Liver (tissue), 9 donors: ENCODE measurements around the gene ZCWPW1. TPM values are rescaled to one million over a fixed set of nuclear protein-coding genes. Genes with fewer than 3 reads are reported as not detected.
"Not testable (repeated sequence)": the region's sequence is repeated elsewhere in the genome, so short reads cannot be mapped to it uniquely, and the experiment has no call there.

Experiments used
- DNase-seq: peaks from one replicate; pipeline ENCODE4 v3.0.0-alpha.2; 2017; ENCODE audit warnings: low spot score
- H3K27ac ChIP-seq, 2 donors: one replicate each; pipeline ENCODE4 v1.7.0; 2013; ENCODE audit warnings: inconsistent platforms in 2 of 2, low read length in 2 of 2, control low read depth in 1 of 2, low read depth in 1 of 2, mild to moderate bottlenecking in 1 of 2
- H3K27me3 ChIP-seq, 4 donors: one replicate each; pipeline versions ENCODE4 v1.6.1 to v1.7.0; 2013; ENCODE audit warnings: low read length in 3 of 4, inconsistent platforms in 1 of 4, mild to moderate bottlenecking in 1 of 4, moderate library complexity in 1 of 4; ENCODE audit not compliant: control insufficient read depth in 4 of 4, insufficient read depth in 4 of 4
- H3K36me3 ChIP-seq, 4 donors: one replicate each; pipeline versions ENCODE4 v1.6.1 to v1.7.0; 2013; ENCODE audit warnings: low read length in 3 of 4, mild to moderate bottlenecking in 3 of 4, low read depth in 1 of 4, moderate library complexity in 1 of 4; ENCODE audit not compliant: control insufficient read depth in 4 of 4, insufficient read depth in 3 of 4
- H3K4me1 ChIP-seq, 4 donors: one replicate each; pipeline versions ENCODE4 v1.6.1 to v1.7.0; 2013; ENCODE audit warnings: low read length in 3 of 4, mild to moderate bottlenecking in 3 of 4, moderate library complexity in 1 of 4; ENCODE audit not compliant: control insufficient read depth in 4 of 4, insufficient read depth in 4 of 4
- H3K4me3 ChIP-seq, 3 donors: one replicate each; pipeline versions ENCODE4 v1.6.1 to v1.7.0; 2013; ENCODE audit warnings: low read length in 3 of 3, control low read depth in 1 of 3, low read depth in 1 of 3, mild to moderate bottlenecking in 1 of 3
- H3K9ac ChIP-seq, 2 donors: one replicate each; pipeline ENCODE4 v1.7.0; 2013; ENCODE audit warnings: low read length in 2 of 2, mild to moderate bottlenecking in 2 of 2, moderate library complexity in 2 of 2, control low read depth in 1 of 2, low read depth in 1 of 2
- H3K9me3 ChIP-seq, 4 donors: one replicate each; pipeline versions ENCODE4 v1.6.1 to v1.7.0; 2013; ENCODE audit warnings: low read length in 3 of 4; ENCODE audit not compliant: control insufficient read depth in 4 of 4
- ATF3 ChIP-seq: IDR thresholded peaks from 2 replicates; pipeline ENCODE4 v1.6.1; 2016; ENCODE audit warnings: antibody characterized with exemption
- CTCF ChIP-seq: fragments of 150-350 bp; IDR thresholded peaks from 2 replicates; pipeline ENCODE4 v1.5.1; 2017; ENCODE audit warnings: improper control_type of control experiment, low read depth, low read length; ENCODE audit not compliant: missing input control
- EGR1 ChIP-seq, 2 donors: IDR thresholded peaks; 2 replicates each; pipeline ENCODE4 v1.6.1; 2016 to 2018; ENCODE audit warnings: antibody characterized with exemption in 2 of 2, low read depth in 2 of 2
- FOXA1 ChIP-seq: IDR thresholded peaks from 2 replicates; pipeline ENCODE4 v1.6.1; 2016; ENCODE audit warnings: antibody characterized with exemption
- FOXA2 ChIP-seq: IDR thresholded peaks from 2 replicates; pipeline ENCODE4 v1.6.1; 2016; ENCODE audit warnings: antibody characterized with exemption
- GABPA ChIP-seq, 2 donors: IDR thresholded peaks in 1 of 2; conservative IDR thresholded peaks in 1 of 2; 2 replicates each; pipeline ENCODE4 v1.6.1; 2016; ENCODE audit warnings: antibody characterized with exemption in 2 of 2, mild to moderate bottlenecking in 1 of 2, moderate library complexity in 1 of 2
- HNF4G ChIP-seq: IDR thresholded peaks from 2 replicates; pipeline ENCODE4 v1.6.1; 2016; ENCODE audit warnings: antibody characterized with exemption
- JUND ChIP-seq, 2 donors: IDR thresholded peaks; 2 replicates each; pipeline ENCODE4 v1.6.1; 2016; ENCODE audit warnings: antibody characterized with exemption in 2 of 2
- NR2F2 ChIP-seq: IDR thresholded peaks from 2 replicates; pipeline ENCODE4 v1.6.1; 2016; ENCODE audit warnings: antibody characterized with exemption
- RAD21 ChIP-seq, 2 donors: IDR thresholded peaks; 2 replicates each; pipeline ENCODE4 v1.6.1; 2016; ENCODE audit warnings: antibody characterized with exemption in 2 of 2, mild to moderate bottlenecking in 2 of 2
- RXRA ChIP-seq, 2 donors: IDR thresholded peaks; 2 replicates each; pipeline ENCODE4 v1.6.1; 2017 to 2018; ENCODE audit warnings: antibody characterized with exemption in 2 of 2, mild to moderate bottlenecking in 1 of 2
- SP1 ChIP-seq: IDR thresholded peaks from 2 replicates; pipeline ENCODE4 v1.6.1; 2018; ENCODE audit warnings: antibody characterized with exemption, mild to moderate bottlenecking
- TAF1 ChIP-seq: conservative IDR thresholded peaks from 2 replicates; pipeline ENCODE4 v1.6.1; 2016; ENCODE audit warnings: antibody characterized with exemption, mild to moderate bottlenecking
- YY1 ChIP-seq: IDR thresholded peaks from 2 replicates; pipeline ENCODE4 v1.6.1; 2016; ENCODE audit warnings: antibody characterized with exemption, mild to moderate bottlenecking
- ZBTB33 ChIP-seq: IDR thresholded peaks from 2 replicates; pipeline ENCODE4 v1.6.1; 2016; ENCODE audit warnings: antibody characterized with exemption
- WGBS: extraction: QIAGEN DNeasy Blood & Tissue Kit; methylation state at CpG from one replicate; pipeline ENCODE4 v1.1.7; 2013; 5-methylcytosine and 5-hydroxymethylcytosine counted together
- polyA plus RNA-seq, 2 donors: library from polyadenylated mRNA; stranded (reverse) in 1 of 2; unstranded in 1 of 2; fragments of 200-250 nt in 1 of 2; fragments of >200 nt in 1 of 2; fragmentation: Nextera tagmentation in 1 of 2; extraction: Ambion mirVana in 1 of 2; gene quantifications; one replicate each; pipeline versions ENCODE4 v1.2.1 to v1.2.3, GENCODE V29; 2013 to 2015
- total RNA-seq, 2 donors: library from RNA; depleted of rRNA; stranded (reverse); fragments of >200 nt; gene quantifications; one replicate each; pipeline ENCODE4 v1.2.3, GENCODE V29; 2014
- TF ChIP-seq, protein P1 (sequence below): IDR thresholded peaks from 2 replicates; pipeline ENCODE4 v1.6.1; 2016; ENCODE audit warnings: antibody characterized with exemption, mild to moderate bottlenecking
- TF ChIP-seq, protein P2 (sequence below): IDR thresholded peaks from 2 replicates; pipeline ENCODE4 v1.6.1; 2016; ENCODE audit warnings: antibody characterized with exemption
- donor health status: healthy.
- donor health status: healthy.
- donor health status: healthy.
- donor health status: healthy.
- donor health status: healthy.

ZCWPW1 gene
- total and polyA plus RNA-seq, 4 donors = 1.4 to 3.3 (median 2.8) TPM

DNA sequence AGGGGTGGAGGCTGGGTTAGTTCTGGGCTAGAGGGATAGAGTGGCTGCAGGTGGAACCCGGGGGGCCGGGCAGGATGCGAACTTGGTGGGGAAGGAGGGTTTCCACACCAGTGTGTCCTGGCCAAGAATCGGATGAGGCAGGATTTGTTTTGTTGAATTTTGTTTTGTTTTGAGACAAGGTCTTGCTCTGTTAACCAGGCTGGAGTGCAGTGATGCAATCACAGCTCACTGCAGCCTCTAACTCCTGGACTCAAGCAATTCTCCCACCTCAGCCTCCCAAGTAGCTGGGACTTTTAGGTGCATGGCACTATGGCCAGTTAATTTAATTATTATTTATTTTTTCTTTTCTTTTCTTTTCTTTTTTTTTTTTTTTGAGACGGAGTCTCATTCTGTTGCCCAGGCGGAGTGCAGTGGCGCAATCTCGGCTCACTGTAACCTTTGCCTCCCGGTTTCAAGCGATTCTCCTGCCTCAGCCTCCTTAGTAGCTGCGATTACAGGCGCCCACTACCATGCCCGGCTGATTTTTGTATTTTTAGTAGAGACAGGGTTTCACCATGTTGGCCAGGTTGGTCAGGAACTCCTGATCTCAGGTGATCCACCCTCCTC is 20.8 kb upstream of the ZCWPW1 start (continued):
- TF ChIP-seq ZBTB33 = no peak

- peaks cover 8 to 21% (median 17%) of the 10 kb centered on the region in 4 donors for H3K4me1 ChIP-seq
- not testable (repeated sequence) for H3K9me3 ChIP-seq, H3K9ac ChIP-seq, H3K27ac ChIP-seq, H3K27me3 ChIP-seq, H3K4me3 ChIP-seq, H3K36me3 ChIP-seq, DNase-seq
- 98% methylated on average over 8 of the region's 8 CpGs for WGBS
Observed at GRCh38 chr7:100447363-100447762, 18.9 kb upstream of the ZCWPW1 start.

DNA sequence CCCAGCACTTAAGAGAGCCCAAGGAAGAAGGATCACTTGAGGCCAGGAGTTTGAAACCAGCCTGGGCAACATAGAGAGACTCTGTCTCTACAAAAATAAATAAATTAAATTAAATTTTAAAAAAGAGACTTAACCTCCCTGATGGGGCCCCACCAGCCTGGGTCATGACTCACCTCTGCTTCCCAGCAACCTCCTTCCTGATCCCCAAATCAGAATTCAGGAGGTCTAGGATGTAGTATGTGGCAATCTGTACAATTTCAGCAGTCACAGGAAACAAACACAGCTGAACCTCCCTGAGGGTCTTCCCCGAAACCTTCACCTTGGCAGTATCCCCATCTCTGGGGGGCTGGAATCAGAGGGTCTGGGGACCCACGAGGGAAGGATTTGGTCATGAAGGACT is 17.5 kb upstream of the ZCWPW1 start:
- no peak overlapping the region for H3K9ac ChIP-seq
- peaks cover 8 to 21% (median 17%) of the 10 kb centered on the region in 4 donors for H3K4me1 ChIP-seq
- H3K36me3 ChIP-seq = no peaks in the 10 kb centered on the region
- no peak overlapping the region for H3K4me3 ChIP-seq
- H3K9me3 ChIP-seq = no peaks in the 10 kb centered on the region
- no peak overlapping the region for H3K27ac ChIP-seq
- TF ChIP-seq YY1 = no peak
- no peak for TF ChIP-seq JUND (IDR thresholded peaks at IDR 0.05)
- TF ChIP-seq FOXA1 = no peak
- no peak for TF ChIP-seq ZBTB33
- TF ChIP-seq EGR1 (IDR thresholded peaks at IDR 0.05; ENCODE audit: low read depth in 2 of 2) = no peak
- no peak for TF ChIP-seq SP1
- no peak for TF ChIP-seq CTCF
- no peak for TF ChIP-seq GABPA (IDR thresholded peaks at IDR 0.05 in 1 of 2, conservative IDR thresholded peaks at IDR 0.05 in 1 of 2)
- no peak for TF ChIP-seq HNF4G
- TF ChIP-seq, protein P1, sequence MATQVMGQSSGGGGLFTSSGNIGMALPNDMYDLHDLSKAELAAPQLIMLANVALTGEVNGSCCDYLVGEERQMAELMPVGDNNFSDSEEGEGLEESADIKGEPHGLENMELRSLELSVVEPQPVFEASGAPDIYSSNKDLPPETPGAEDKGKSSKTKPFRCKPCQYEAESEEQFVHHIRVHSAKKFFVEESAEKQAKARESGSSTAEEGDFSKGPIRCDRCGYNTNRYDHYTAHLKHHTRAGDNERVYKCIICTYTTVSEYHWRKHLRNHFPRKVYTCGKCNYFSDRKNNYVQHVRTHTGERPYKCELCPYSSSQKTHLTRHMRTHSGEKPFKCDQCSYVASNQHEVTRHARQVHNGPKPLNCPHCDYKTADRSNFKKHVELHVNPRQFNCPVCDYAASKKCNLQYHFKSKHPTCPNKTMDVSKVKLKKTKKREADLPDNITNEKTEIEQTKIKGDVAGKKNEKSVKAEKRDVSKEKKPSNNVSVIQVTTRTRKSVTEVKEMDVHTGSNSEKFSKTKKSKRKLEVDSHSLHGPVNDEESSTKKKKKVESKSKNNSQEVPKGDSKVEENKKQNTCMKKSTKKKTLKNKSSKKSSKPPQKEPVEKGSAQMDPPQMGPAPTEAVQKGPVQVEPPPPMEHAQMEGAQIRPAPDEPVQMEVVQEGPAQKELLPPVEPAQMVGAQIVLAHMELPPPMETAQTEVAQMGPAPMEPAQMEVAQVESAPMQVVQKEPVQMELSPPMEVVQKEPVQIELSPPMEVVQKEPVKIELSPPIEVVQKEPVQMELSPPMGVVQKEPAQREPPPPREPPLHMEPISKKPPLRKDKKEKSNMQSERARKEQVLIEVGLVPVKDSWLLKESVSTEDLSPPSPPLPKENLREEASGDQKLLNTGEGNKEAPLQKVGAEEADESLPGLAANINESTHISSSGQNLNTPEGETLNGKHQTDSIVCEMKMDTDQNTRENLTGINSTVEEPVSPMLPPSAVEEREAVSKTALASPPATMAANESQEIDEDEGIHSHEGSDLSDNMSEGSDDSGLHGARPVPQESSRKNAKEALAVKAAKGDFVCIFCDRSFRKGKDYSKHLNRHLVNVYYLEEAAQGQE = no peak
- TF ChIP-seq RAD21 (IDR thresholded peaks at IDR 0.05) = no peak
- TF ChIP-seq RXRA (IDR thresholded peaks at IDR 0.05) = no peak
- no peak for TF ChIP-seq TAF1
- no peak for TF ChIP-seq ATF3
- TF ChIP-seq FOXA2 = no peak
- TF ChIP-seq, protein P2, sequence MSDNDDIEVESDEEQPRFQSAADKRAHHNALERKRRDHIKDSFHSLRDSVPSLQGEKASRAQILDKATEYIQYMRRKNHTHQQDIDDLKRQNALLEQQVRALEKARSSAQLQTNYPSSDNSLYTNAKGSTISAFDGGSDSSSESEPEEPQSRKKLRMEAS = no peak
- TF ChIP-seq NR2F2 = no peak
- no peak for DNase-seq
- no peaks in the 10 kb centered on the region for H3K27me3 ChIP-seq
- WGBS = 80% methylated on average over 2 of the region's 2 CpGs
